GM12878 (cell line): ENCODE results near the gene MRPL42.

ENCODE experiments used
- GABPA ChIP-seq: IDR thresholded peaks from 2 replicates; pipeline ENCODE4 v1.6.1; 2014; ENCODE audit warnings: antibody characterized with exemption, low read depth, mild to moderate bottlenecking, inconsistent platforms
- NFIC ChIP-seq: IDR thresholded peaks from 2 replicates; pipeline ENCODE4 v1.6.1; 2012; ENCODE audit warnings: low read depth, mild to moderate bottlenecking, inconsistent platforms, low read length, moderate library complexity
- RELA ChIP-seq: fragments of 450-650 bp; IDR thresholded peaks from 2 replicates; pipeline ENCODE4 v1.8.0; 2014; ENCODE audit warnings: borderline replicate concordance; ENCODE audit not compliant: partially characterized antibody
- SRF ChIP-seq, 2 experiments: IDR thresholded peaks; 2 replicates each; pipeline ENCODE4 v1.6.1; 2011; ENCODE audit warnings: low read depth in 2 of 2, low read length in 2 of 2, mild to moderate bottlenecking in 1 of 2, moderate library complexity in 1 of 2

DNA sequence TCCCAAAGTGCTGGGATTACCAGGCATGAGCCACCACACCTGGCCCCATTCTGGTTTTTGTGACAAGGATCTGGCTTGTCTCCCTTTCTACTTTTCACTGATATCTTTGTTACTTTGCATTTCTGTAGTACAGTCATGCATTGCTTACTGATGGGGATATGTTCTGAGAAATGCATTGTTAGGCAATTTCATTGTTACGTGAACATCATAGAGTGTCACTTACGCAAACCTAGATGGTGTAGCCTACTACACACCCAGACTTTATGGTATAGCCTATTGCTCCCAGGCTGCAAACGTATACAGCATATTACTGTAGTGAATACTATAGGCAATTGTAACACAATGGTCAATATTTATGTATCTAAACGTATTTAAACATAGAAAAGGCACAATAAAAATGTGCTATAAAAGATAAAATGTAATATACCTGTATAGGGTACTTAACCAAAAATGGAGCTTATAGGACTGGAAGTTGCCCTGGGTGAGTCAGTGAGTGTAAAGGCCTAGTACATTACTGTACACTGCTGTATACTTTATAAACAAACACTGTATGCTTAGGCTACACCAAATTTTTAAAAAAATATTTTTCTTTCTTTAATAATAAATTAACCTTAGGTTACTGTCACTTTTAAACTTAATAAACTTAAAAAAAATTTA, 16.0 kb downstream of the MRPL42 start:
- TF ChIP-seq GABPA (no peak), RELA (no peak), SRF (IDR thresholded peaks at IDR 0.05; ENCODE audit: low read depth in 2 of 2, low read length in 2 of 2) (no peak), NFIC (no peak)
